Memory B cell (primary cell): Measurements from ENCODE around the gene KIRREL1.

ENCODE experiments used
- ATAC-seq: fragments of 150-1000 bp; cut with Tn5 transposase; 2 replicates; pipeline ENCODE4 v1.10.0; 2021; ENCODE audit warnings: low read depth, mild to moderate bottlenecking, moderate library complexity
- DNase-seq, 2 donors: peaks; one replicate each; pipeline ENCODE4 v3.0.0; 2022; ENCODE audit warnings: low spot score in 2 of 2
- H3K27ac Mint-ChIP-seq: one replicate; pipeline ENCODE4 v1.8.0; 2022; ENCODE audit warnings: mild to moderate bottlenecking, moderate library complexity, mixed read lengths
- H3K27me3 Mint-ChIP-seq: one replicate; pipeline ENCODE4 v1.8.0; 2022; ENCODE audit warnings: mixed read lengths
- H3K36me3 Mint-ChIP-seq: one replicate; pipeline ENCODE4 v1.8.0; 2022; ENCODE audit warnings: mild to moderate bottlenecking, mixed read lengths
- H3K4me1 Mint-ChIP-seq: one replicate; pipeline ENCODE4 v1.8.0; 2022; ENCODE audit warnings: mixed read lengths
- H3K4me3 Mint-ChIP-seq: one replicate; pipeline ENCODE4 v1.8.0; 2022; ENCODE audit warnings: mild to moderate bottlenecking, moderate library complexity, mixed read lengths
- H3K9me3 Mint-ChIP-seq: one replicate; pipeline ENCODE4 v1.8.0; 2022; ENCODE audit warnings: mixed read lengths

Gene KIRREL1

DNA sequence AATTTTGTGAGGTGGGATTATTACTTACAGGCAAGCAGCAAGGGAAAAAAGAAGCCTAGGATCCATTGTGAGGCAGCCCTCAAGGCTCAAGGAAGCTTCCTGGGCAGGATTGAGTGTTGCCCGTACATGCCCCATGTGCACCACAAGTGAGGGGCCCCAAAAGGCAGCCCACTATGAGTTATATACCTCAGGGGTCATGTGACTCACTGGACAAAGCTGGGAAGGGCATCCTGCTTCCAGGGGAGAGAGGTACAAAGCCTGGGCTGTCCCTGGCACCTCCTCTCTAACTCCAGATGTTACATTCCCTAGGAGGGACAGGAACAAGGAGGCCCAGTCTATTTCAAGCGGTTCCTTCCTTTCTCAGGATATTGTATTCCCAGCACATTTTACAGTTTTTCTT lies 153.3 kb downstream of the KIRREL1 start:
- ATAC-seq: no peak

DNA sequence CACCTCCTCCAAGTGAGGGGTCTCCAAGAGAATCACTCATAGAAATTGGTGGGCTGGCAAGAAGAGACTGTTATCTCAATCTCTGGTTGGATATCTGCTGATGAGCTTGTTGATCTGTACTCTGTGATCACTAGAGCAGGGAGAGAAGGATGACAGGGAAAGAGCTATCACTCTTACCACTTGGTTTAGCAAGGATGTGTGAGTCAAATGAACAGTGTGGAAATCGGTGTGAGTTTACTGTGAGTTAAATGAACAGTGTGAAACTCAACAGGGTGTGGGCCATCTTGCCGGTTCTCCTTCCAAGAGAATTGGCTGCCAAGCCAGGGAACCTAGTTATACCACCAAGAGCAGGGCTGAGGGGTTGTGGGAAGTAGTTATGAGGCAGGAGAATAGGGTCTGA lies 154.0 kb downstream of the KIRREL1 start:
- no peak for ATAC-seq
- DNase-seq: no peak
- peaks cover 4% of the 10 kb centered on the region for H3K36me3 Mint-ChIP-seq
- H3K27me3 Mint-ChIP-seq: no peaks in the 10 kb centered on the region
- H3K4me1 Mint-ChIP-seq: peaks cover 32% of the 10 kb centered on the region
- H3K9me3 Mint-ChIP-seq: peaks cover 5% of the 10 kb centered on the region
- H3K27ac Mint-ChIP-seq: no peak overlapping the region
- no peak overlapping the region for H3K4me3 Mint-ChIP-seq

More for the DNA sequence above, 153.3 kb downstream of the KIRREL1 start:
- Mint-ChIP-seq H3K36me3 (peaks cover 4% of the 10 kb centered on the region), H3K27me3 (no peaks in the 10 kb centered on the region), H3K9me3 (peaks cover 5% of the 10 kb centered on the region), H3K4me1 (peaks cover 30% of the 10 kb centered on the region), H3K4me3 (no peak overlapping the region), H3K27ac (no peak overlapping the region)
- DNase-seq: no peak

DNA sequence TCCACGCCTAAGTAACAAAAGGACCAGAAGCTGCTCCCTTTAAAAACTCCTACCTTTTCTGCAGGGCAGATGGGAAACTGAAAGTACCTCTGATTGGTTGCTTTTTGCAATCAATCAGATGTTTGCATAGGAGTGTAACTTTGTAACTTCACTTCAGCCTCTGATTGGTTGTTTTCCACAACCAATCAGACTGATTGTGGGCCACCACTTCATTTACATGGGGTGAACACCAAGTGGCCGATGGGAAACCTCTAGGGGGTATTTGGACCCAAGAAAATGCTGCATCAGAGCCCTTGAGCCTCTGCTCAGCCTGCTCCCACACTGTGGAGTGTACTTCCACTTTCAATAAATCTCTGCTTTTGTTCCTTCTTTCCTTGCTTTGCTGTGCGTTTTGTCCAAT lies 154.4 kb downstream of the KIRREL1 start:
- DNase-seq (no peak), ATAC-seq (no peak)
- Mint-ChIP-seq H3K27me3 (no peaks in the 10 kb centered on the region), H3K4me3 (no peak overlapping the region), H3K9me3 (peaks cover 5% of the 10 kb centered on the region), H3K27ac (peak overlapping the region; percentile 89), H3K36me3 (peaks cover 4% of the 10 kb centered on the region), H3K4me1 (peaks cover 33% of the 10 kb centered on the region)

DNA sequence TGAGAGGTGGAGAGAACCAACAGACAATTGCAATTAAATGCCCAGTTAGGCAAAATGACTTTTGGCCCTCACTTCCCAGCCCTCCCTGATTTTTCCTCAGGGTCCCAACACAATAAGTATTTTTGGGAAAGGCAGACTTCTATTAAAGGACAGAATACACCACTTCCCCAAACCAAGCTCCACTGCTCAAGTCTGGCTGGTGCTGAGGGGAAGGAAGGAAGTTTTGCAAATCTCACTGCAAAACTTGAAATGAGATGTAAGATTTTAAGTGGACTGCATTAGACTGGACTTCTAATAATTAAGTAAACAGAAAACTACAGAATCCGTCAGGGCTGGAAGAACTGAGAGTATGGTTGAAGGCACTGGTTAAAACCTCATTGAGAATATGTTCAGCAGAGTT lies 155.0 kb downstream of the KIRREL1 start:
- peak overlapping the region; percentile 89 for H3K27ac Mint-ChIP-seq
- ATAC-seq: peak; percentile 43
- peaks cover 4% of the 10 kb centered on the region for H3K36me3 Mint-ChIP-seq
- no peak for DNase-seq
- H3K9me3 Mint-ChIP-seq: peaks cover 5% of the 10 kb centered on the region
- no peaks in the 10 kb centered on the region for H3K27me3 Mint-ChIP-seq
- H3K4me3 Mint-ChIP-seq: peak overlapping the region; percentile 96
- H3K4me1 Mint-ChIP-seq: peaks cover 33% of the 10 kb centered on the region

DNA sequence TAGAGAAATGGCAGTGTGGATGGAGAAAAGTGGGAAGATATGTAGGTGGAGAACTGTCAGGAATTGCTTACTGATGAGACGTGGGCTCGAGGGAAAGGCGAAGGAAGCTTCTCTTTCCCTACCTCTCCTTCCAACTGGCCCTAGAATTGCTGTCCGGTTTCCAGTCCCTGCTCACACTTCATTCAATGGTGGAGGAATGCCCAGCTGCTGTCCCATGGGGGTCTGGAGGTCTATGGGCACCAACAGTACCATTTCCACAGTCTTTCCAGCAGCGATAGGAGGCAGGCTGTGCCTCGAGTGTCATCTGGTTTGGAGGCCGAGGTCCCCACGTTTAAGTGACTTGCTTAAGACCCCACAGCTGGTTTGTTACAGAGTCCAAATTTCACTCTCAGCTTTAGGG lies 155.7 kb downstream of the KIRREL1 start:
- no peak for ATAC-seq
- Mint-ChIP-seq H3K4me3 (peak overlapping the region; percentile 96), H3K27me3 (no peaks in the 10 kb centered on the region), H3K27ac (peak overlapping the region; percentile 89), H3K4me1 (peaks cover 39% of the 10 kb centered on the region), H3K9me3 (peaks cover 5% of the 10 kb centered on the region), H3K36me3 (peaks cover 4% of the 10 kb centered on the region)
- no peak for DNase-seq
